A549 (cell line): ENCODE data around the gene PHKB.

ENCODE experiments used
- TF ChIP-seq, protein P1 (sequence below): fragments of >200 bp; sonication (Bioruptor Twin); formaldehyde crosslinking; IDR thresholded peaks from 3 replicates; pipeline ENCODE4 v1.6.1; 2016
- TF ChIP-seq, protein P2 (sequence below): fragments of >200 bp; sonication (Bioruptor Twin); formaldehyde crosslinking; IDR thresholded peaks from 3 replicates; pipeline ENCODE4 v1.5.1; 2016

DNA sequence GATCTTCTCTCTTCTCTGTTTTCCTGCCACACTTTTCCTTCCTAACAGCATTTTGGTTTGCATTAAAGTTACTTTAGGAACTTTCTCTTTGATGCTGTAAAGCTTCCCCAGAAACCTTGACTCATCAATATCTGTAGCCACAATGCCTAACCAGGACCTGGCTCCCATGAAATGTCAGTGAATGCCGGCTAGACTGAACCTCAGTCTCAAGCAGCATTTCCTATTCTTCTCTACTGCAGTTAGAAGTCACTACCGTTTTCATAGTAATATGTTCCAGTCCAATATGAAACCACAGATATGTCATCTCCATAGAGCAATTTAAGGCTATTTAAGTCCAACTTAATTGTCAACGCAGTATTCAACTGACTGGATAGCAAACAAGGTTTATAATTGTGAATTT is 29.2 kb upstream of the PHKB start:
- TF ChIP-seq, protein P1, sequence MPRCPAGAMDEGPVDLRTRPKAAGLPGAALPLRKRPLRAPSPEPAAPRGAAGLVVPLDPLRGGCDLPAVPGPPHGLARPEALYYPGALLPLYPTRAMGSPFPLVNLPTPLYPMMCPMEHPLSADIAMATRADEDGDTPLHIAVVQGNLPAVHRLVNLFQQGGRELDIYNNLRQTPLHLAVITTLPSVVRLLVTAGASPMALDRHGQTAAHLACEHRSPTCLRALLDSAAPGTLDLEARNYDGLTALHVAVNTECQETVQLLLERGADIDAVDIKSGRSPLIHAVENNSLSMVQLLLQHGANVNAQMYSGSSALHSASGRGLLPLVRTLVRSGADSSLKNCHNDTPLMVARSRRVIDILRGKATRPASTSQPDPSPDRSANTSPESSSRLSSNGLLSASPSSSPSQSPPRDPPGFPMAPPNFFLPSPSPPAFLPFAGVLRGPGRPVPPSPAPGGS = no peak
- TF ChIP-seq, protein P2, sequence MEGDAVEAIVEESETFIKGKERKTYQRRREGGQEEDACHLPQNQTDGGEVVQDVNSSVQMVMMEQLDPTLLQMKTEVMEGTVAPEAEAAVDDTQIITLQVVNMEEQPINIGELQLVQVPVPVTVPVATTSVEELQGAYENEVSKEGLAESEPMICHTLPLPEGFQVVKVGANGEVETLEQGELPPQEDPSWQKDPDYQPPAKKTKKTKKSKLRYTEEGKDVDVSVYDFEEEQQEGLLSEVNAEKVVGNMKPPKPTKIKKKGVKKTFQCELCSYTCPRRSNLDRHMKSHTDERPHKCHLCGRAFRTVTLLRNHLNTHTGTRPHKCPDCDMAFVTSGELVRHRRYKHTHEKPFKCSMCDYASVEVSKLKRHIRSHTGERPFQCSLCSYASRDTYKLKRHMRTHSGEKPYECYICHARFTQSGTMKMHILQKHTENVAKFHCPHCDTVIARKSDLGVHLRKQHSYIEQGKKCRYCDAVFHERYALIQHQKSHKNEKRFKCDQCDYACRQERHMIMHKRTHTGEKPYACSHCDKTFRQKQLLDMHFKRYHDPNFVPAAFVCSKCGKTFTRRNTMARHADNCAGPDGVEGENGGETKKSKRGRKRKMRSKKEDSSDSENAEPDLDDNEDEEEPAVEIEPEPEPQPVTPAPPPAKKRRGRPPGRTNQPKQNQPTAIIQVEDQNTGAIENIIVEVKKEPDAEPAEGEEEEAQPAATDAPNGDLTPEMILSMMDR = no peak
